GM12872 (cell line): ENCODE measurements around the gene RGS6.

ENCODE experiments used
- CTCF ChIP-seq: IDR thresholded peaks from 3 replicates; pipeline ENCODE4 v1.5.1; 2011; ENCODE audit warnings: low read depth, mild to moderate bottlenecking, low read length, moderate library complexity; ENCODE audit not compliant: insufficient read depth

Gene RGS6

GRCh38 chr14:72515779-72516770 lies 583.8 kb downstream of the RGS6 start:
- TF ChIP-seq CTCF: no peak

GRCh38 chr14:72516936-72517700 lies 584.9 kb downstream of the RGS6 start:
- TF ChIP-seq CTCF: peak; percentile 95

GRCh38 chr14:72517736-72518135 lies 585.5 kb downstream of the RGS6 start:
- no peak for TF ChIP-seq CTCF

- no peak for TF ChIP-seq CTCF
Observed at GRCh38 chr14:72518809-72519377, 586.7 kb downstream of the RGS6 start.

- no peak for TF ChIP-seq CTCF
Observed at GRCh38 chr14:72519543-72519942, 587.3 kb downstream of the RGS6 start.

GRCh38 chr14:72521045-72521444 lies 588.8 kb downstream of the RGS6 start:
- TF ChIP-seq CTCF: no peak
